NCI-H524 treated with DMSO at 0.1 percent for 48 hours (cell line): Measurements from ENCODE around the gene TTBK1.

Experiments
- DNase-seq: peaks from one replicate; lab custom pipeline; 2025; lab: John Stamatoyannopoulos, UW

Gene TTBK1

GRCh38 chr6:43273707-43274106, 30.4 kb downstream of the TTBK1 start:
- DNase-seq = no peak

GRCh38 chr6:43274127-43274915, 31.0 kb downstream of the TTBK1 start:
- DNase-seq = no peak

GRCh38 chr6:43274916-43275597, 31.8 kb downstream of the TTBK1 start:
- DNase-seq = no peak

GRCh38 chr6:43275801-43276576, 32.7 kb downstream of the TTBK1 start:
- DNase-seq = no peak

GRCh38 chr6:43276577-43277305, 33.5 kb downstream of the TTBK1 start:
- no peak for DNase-seq

GRCh38 chr6:43277306-43277642, 34.0 kb downstream of the TTBK1 start:
- no peak for DNase-seq

GRCh38 chr6:43277643-43278523, 34.6 kb downstream of the TTBK1 start:
- DNase-seq = no peak

- DNase-seq = no peak
Measured at GRCh38 chr6:43278524-43279078, 35.3 kb downstream of the TTBK1 start.

GRCh38 chr6:43280234-43280633, 37.0 kb downstream of the TTBK1 start:
- no peak for DNase-seq

- no peak for DNase-seq
Measured at GRCh38 chr6:43282060-43282459, 38.8 kb downstream of the TTBK1 start.

- DNase-seq = no peak
Measured at GRCh38 chr6:43282636-43283513, 39.6 kb downstream of the TTBK1 start.

GRCh38 chr6:43283514-43283901, 40.2 kb downstream of the TTBK1 start:
- DNase-seq = no peak

- DNase-seq = no peak
Measured at GRCh38 chr6:43283905-43284304, 40.6 kb downstream of the TTBK1 start.

- DNase-seq = no peak
Measured at GRCh38 chr6:43284991-43285781, 41.9 kb downstream of the TTBK1 start.

- DNase-seq = no peak
Measured at GRCh38 chr6:43285832-43286231, 42.6 kb downstream of the TTBK1 start.

- no peak for DNase-seq
Measured at GRCh38 chr6:43286456-43286979, 43.2 kb downstream of the TTBK1 start.

- DNase-seq = no peak
Measured at GRCh38 chr6:43286980-43287716, 43.9 kb downstream of the TTBK1 start.
